Gastrocnemius medialis (tissue), 4 donors: ENCODE measurements around the gene PAK1.

Experiments
- CTCF ChIP-seq, 5 experiments: fragments of 450-650 bp in 3 of 5; fragments of 200-600 bp in 2 of 5; sonication (generic) in 2 of 5; IDR thresholded peaks in 4 of 5; conservative IDR thresholded peaks in 1 of 5; 1 replicate in 4 of 5; 2 replicates in 1 of 5; pipeline ENCODE4 v1.5.1; 2016 to 2019; ENCODE audit warnings: antibody characterized with exemption in 5 of 5, mild to moderate bottlenecking in 3 of 5, moderate library complexity in 3 of 5
- POLR2A ChIP-seq, 2 donors: fragments of 450-650 bp; IDR thresholded peaks; one replicate each; pipeline ENCODE4 v1.6.1; 2017; ENCODE audit warnings: antibody characterized with exemption in 2 of 2, mild to moderate bottlenecking in 2 of 2, moderate library complexity in 2 of 2

GRCh38 chr11:77372726-77373125 lies 101.2 kb downstream of the PAK1 start:
- TF ChIP-seq CTCF (IDR thresholded peaks at IDR 0.05 in 4 of 5, conservative IDR thresholded peaks at IDR 0.05 in 1 of 5) = no peak
- TF ChIP-seq POLR2A (IDR thresholded peaks at IDR 0.05) = no peak
